WERI-Rb-1 (cell line): ENCODE results near the gene JPH4.

Experiments used
- DNase-seq: peaks from one replicate; pipeline ENCODE4 v3.0.0-alpha.2; 2020
- H3K27ac ChIP-seq: fragments of 250-450 bp; sonication (Bioruptor Pico); 2 replicates; pipeline ENCODE4 v1.5.1; 2020; ENCODE audit warnings: mild to moderate bottlenecking, moderate library complexity
- H3K27me3 ChIP-seq: fragments of 250-450 bp; sonication (Bioruptor Pico); 2 replicates; pipeline ENCODE4 v1.5.1; 2021; ENCODE audit warnings: mild to moderate bottlenecking, low read depth, moderate library complexity; ENCODE audit not compliant: insufficient read depth, severe bottlenecking
- H3K36me3 ChIP-seq: fragments of 250-450 bp; sonication (Bioruptor Pico); 2 replicates; pipeline ENCODE4 v1.5.1; 2020; ENCODE audit warnings: mild to moderate bottlenecking, moderate library complexity
- H3K4me3 ChIP-seq: 2 replicates; pipeline ENCODE4 v1.5.1; 2011; ENCODE audit warnings: low read depth, mild to moderate bottlenecking, control low read depth, low read length
- H3K9me3 ChIP-seq: fragments of 250-450 bp; sonication (Bioruptor Pico); 2 replicates; pipeline ENCODE4 v1.5.1; 2021; ENCODE audit warnings: mild to moderate bottlenecking, moderate library complexity; ENCODE audit not compliant: severe bottlenecking
- TF ChIP-seq, protein P1 (sequence below): IDR thresholded peaks from 2 replicates; pipeline ENCODE4 v1.5.1; 2011; ENCODE audit warnings: low read depth, mild to moderate bottlenecking, control low read depth, inconsistent platforms, low read length

JPH4 gene

DNA sequence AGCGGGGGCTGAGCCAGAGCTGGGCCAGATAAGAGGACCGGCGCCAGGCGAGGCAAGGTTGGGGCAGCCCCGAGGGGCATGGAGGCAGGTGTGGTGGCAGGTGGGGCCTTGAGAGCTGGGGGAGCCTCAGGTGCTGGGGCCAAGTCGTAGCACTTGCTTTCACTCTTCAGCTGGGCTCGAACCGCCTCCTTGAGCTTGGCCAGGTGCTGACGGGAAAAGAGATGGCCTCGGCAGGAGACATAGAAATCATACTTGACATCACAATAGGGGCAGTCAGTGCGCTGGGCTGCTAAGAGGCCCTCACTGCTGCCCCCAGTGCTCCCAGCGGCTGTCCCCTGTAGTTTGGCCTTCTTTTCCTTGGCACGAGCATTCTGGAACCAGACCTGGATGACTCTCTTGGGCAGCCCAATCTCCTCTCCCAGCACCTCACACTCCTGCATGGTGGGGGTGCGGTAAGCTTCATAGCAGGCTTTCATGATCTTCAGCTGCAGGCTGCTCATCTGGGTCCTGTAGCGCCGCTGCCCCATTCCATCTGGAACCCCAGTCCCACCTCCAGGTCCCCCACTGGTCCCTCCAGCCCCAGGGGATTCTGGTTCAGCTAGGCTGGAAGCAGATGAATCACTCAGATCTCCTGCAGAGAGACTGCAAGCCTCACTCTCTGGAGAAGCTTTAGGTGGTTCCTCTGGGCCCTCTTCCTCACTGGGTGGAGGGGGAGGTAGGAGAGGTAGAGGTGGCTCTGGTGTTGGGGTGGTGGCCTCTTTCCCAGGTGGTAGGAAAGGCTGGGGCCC, 55.2 kb downstream of the JPH4 start:
- DNase-seq, result no peak
- no peaks in the 10 kb centered on the region for H3K9me3 ChIP-seq
- H3K36me3 ChIP-seq, result peaks cover 6% of the 10 kb centered on the region
- no peak overlapping the region for H3K27ac ChIP-seq
- H3K27me3 ChIP-seq, result no peaks in the 10 kb centered on the region
- H3K4me3 ChIP-seq, result no peak overlapping the region
- TF ChIP-seq, protein P1, sequence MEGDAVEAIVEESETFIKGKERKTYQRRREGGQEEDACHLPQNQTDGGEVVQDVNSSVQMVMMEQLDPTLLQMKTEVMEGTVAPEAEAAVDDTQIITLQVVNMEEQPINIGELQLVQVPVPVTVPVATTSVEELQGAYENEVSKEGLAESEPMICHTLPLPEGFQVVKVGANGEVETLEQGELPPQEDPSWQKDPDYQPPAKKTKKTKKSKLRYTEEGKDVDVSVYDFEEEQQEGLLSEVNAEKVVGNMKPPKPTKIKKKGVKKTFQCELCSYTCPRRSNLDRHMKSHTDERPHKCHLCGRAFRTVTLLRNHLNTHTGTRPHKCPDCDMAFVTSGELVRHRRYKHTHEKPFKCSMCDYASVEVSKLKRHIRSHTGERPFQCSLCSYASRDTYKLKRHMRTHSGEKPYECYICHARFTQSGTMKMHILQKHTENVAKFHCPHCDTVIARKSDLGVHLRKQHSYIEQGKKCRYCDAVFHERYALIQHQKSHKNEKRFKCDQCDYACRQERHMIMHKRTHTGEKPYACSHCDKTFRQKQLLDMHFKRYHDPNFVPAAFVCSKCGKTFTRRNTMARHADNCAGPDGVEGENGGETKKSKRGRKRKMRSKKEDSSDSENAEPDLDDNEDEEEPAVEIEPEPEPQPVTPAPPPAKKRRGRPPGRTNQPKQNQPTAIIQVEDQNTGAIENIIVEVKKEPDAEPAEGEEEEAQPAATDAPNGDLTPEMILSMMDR, result no peak

DNA sequence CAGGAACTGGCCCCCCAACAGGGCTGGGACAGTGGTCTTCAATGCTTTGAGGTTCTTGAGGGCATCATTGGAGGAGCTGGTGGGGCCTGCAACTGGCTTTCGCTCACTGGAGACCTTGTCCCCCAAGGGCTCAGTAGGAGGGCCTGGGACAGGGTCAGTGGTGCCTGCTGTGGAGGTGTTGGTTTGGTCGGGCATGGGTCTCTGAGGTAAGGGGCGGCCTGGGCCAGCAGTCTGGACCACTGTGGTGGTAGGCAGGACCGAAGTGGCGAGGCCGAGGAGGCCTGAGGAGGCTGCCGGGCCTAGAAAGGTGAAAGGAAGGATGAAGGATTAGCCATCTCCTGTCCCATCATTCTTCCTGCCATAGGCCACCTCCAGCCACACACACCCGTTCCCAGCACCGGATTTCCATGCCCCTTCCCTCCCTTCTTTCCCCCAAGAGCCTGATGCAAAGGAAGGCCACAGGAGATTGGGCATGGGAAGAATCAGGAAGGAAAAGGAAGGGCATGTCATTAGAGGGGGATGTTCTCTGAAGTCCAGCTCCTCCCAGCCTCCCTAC, 55.9 kb downstream of the JPH4 start:
- Histone ChIP-seq H3K27ac (no peak overlapping the region), H3K36me3 (peaks cover 6% of the 10 kb centered on the region), H3K4me3 (no peak overlapping the region), H3K27me3 (no peaks in the 10 kb centered on the region), H3K9me3 (no peaks in the 10 kb centered on the region)
- TF ChIP-seq, protein P1, result no peak
- no peak for DNase-seq

DNA sequence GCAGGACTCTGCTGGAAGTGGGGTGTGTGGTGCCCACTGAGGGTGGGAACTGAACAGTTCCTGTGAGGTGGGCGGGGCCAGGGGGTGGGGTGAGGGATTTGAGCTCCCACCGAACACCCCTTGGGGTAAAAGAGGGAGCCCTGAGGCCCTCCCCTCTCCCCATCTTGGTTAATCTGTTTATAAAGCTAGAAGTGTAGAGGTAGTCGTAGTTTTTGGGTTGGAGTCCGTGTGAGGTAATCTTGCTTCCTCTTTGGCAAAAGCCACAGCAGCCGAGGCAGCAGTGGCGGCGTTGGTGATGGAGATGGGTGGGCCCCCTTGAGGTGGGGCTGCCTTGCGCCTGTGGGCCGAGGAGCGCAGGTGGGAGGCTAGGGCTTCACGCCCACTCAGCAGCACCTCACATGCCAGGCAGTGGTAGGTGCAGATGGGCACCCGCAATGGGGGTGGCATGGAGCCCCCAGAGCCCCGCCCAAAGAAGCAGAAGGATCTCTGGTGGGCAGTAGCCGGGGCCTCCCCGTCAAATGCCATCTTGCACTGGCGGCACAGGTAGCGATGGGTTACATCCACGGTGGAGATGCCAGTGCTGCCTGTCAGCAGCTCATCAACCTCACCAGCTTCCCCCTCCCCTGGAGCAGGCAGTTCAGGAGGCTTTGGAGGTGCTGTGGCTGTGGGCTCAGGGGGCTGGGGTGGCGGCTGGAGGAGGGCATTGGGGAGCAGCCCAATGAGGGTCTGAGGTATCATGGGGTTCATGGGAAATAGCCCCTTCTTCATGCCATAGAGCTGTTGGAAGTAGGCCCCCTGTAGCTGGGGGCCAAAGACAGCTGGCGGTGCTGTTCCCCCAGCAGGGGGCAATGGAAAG, 56.6 kb downstream of the JPH4 start:
- peaks cover 6% of the 10 kb centered on the region for H3K36me3 ChIP-seq
- DNase-seq, result no peak
- TF ChIP-seq, protein P1, result no peak
- no peaks in the 10 kb centered on the region for H3K27me3 ChIP-seq
- no peak overlapping the region for H3K4me3 ChIP-seq
- H3K9me3 ChIP-seq, result no peaks in the 10 kb centered on the region
- no peak overlapping the region for H3K27ac ChIP-seq

DNA sequence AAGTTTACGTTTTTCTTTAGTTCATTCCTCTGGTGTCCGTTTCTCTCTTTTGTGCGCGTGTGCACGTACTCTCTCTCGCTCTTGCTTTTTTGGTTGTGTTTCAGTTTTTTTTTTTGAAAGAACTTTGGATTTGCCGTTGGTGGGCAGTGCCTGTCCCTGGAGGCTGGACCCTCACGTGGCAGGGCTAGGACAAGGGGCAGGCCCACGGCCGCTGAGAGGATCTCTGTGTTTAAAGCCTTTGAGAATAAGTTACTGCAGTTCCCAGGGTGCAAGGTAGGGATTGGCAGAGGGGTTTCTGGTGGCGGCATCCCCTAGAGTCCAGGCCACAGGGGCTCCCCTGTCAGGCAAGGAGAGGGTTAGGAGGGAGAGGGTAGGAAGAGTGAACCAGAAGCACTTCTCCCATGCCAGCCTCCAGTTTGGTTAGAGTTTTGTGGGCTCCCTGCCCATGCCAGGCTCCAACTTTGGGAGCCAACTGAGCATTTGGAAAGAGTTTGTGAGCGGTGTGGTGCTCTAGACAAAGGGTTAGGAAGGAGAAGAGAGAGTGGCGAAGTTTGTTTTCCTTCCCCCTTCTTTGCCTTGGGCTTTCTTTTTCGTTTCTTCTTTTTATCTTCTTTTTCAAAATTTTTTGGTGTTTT, 57.6 kb downstream of the JPH4 start:
- Histone ChIP-seq H3K4me3 (no peak overlapping the region), H3K9me3 (no peaks in the 10 kb centered on the region), H3K27ac (no peak overlapping the region), H3K27me3 (no peaks in the 10 kb centered on the region), H3K36me3 (peaks cover under 1% of the 10 kb centered on the region; the same call in 1 of the 2 replicates)
- TF ChIP-seq, protein P1, result no peak
- DNase-seq, result no peak

DNA sequence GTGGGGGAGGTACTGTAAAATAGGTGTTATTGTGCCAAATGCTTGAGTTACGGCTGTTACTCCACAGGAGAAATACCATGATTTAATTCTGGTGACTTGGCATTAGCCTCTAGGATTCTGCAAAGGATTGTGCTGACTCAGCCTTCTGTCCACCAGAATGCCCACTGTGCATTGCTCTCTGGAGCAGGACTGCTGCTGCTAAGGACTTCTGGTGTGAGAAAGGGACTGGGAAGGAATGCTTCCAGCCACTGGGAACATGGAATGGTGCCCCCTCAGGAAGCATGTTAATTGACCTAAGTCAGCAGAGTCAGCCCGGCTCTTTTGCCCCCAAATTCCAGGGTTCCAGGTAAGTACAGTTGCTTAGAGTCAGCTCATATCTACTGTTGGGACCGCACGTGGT, 59.9 kb downstream of the JPH4 start:
- Histone ChIP-seq H3K27me3 (no peaks in the 10 kb centered on the region), H3K9me3 (no peaks in the 10 kb centered on the region), H3K4me3 (no peak overlapping the region), H3K27ac (no peak overlapping the region), H3K36me3 (no peaks in the 10 kb centered on the region)
- no peak for DNase-seq
- TF ChIP-seq, protein P1, result no peak
